ENCODE measurements around the gene CPT1C. TPM values are rescaled to one million over a fixed set of nuclear protein-coding genes. Genes with fewer than 3 reads are reported as not detected.

CPT1C gene
- total RNA-seq, 4 donors from 2014 or later, result 0.38 to 2.6 (median 0.85) TPM; not detected in 1

GRCh38 chr19:49679771-49680413 lies 11.0 kb upstream of the CPT1C start:
- no peak for TF ChIP-seq CTCF (IDR thresholded peaks at IDR 0.05; ENCODE audit: low read depth)

GRCh38 chr19:49680421-49681351 lies 10.2 kb upstream of the CPT1C start:
- no peak for TF ChIP-seq CTCF (IDR thresholded peaks at IDR 0.05; ENCODE audit: low read depth)

GRCh38 chr19:49681830-49682229 lies 9.1 kb upstream of the CPT1C start:
- TF ChIP-seq CTCF (IDR thresholded peaks at IDR 0.05; ENCODE audit: low read depth), result no peak

GRCh38 chr19:49682274-49682673 lies 8.6 kb upstream of the CPT1C start:
- TF ChIP-seq CTCF (IDR thresholded peaks at IDR 0.05; ENCODE audit: low read depth), result no peak

GRCh38 chr19:49683814-49684250 lies 7.1 kb upstream of the CPT1C start:
- TF ChIP-seq CTCF (IDR thresholded peaks at IDR 0.05; ENCODE audit: low read depth), result no peak

GRCh38 chr19:49684251-49684982 lies 6.5 kb upstream of the CPT1C start:
- no peak for TF ChIP-seq CTCF (IDR thresholded peaks at IDR 0.05; ENCODE audit: low read depth)
